Activated CD8-positive, alpha-beta T cell treated with anti-CD3 and anti-CD28 coated beads for 36 hours (primary cell): ENCODE data around the gene TAB2. TPM values are rescaled to one million over a fixed set of nuclear protein-coding genes. Genes with fewer than 3 reads are reported as not detected.

Experiments used
- ATAC-seq: fragments of 200-7000 bp; cut with Tn5 transposase; one replicate; pipeline ENCODE4 v1.10.0; 2021; ENCODE audit warnings: mild to moderate bottlenecking, moderate library complexity
- CTCF ChIA-PET: fragments of 350-600 bp; sonication (Branson Sonifier 250); formaldehyde crosslinking; loops from one replicate; lab custom pipeline; 2021; ENCODE audit warnings: antibody characterized with exemption; lab: Charles Lee
- POLR2A ChIA-PET: fragments of 350-600 bp; sonication (Branson Sonifier 250); formaldehyde crosslinking; loops from one replicate; lab custom pipeline; 2021; ENCODE audit warnings: antibody characterized with exemption; lab: Charles Lee
- DNase-seq: peaks from one replicate; pipeline ENCODE4 v3.0.0-alpha.2; 2020
- H3K27ac Mint-ChIP-seq: one replicate; pipeline ENCODE4 v1.8.0; 2021; ENCODE audit warnings: mild to moderate bottlenecking, mixed read lengths
- H3K27me3 Mint-ChIP-seq: one replicate; pipeline ENCODE4 v1.8.0; 2021; ENCODE audit warnings: mixed read lengths
- H3K36me3 Mint-ChIP-seq: one replicate; pipeline ENCODE4 v1.8.0; 2021; ENCODE audit warnings: low read depth, mixed read lengths
- H3K4me1 Mint-ChIP-seq: one replicate; pipeline ENCODE4 v1.8.0; 2021; ENCODE audit warnings: low read depth, mixed read lengths
- H3K4me3 Mint-ChIP-seq: one replicate; pipeline ENCODE4 v1.8.0; 2021; ENCODE audit warnings: mild to moderate bottlenecking, moderate library complexity, mixed read lengths
- H3K9me3 Mint-ChIP-seq: one replicate; pipeline ENCODE4 v1.8.0; 2021; ENCODE audit warnings: mixed read lengths
- intact Hi-C: fragments of 100-400 bp; cut with micrococcal nuclease; formaldehyde crosslinking; loops from one replicate; pipeline ENCODE4 v1.10.0; 2022
- total RNA-seq, 2 experiments: library from RNA; stranded (reverse); gene quantifications; one replicate each; pipeline ENCODE4 v1.2.3, GENCODE V29; 2021
- TF ChIP-seq, protein P1 (sequence below): fragments of 200-600 bp; IDR thresholded peaks from one replicate; pipeline ENCODE4 v1.8.0; 2022; ENCODE audit warnings: antibody characterized with exemption, mild to moderate bottlenecking

Gene TAB2
- total RNA-seq, 2 experiments from 2014 or later = 64.8 to 69.1 TPM

DNA sequence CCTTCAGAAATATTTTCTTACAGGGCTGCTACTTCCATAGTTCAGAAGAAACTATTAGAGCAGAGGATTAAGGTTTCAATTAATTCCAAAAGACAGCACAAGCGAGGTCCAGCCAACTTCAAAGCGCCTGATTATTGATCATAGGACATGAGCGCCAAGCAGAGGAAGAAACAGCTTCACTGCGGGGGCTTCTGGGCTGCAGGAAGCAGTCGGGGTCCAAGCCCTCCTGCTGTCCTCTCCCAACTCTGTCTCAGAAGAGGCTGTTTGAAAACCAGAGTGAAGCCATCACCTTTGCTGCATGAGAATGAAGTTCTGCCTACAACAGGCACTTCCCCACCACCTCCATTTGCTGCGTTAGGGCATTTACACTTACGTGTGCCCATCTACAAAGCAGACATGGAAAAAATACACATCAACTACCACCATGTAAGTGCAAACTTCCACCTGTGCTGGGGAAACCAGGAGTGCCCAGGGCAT is 106.5 kb downstream of the TAB2 start:
- ATAC-seq = no peak
- Mint-ChIP-seq H3K4me1 (peaks cover 8% of the 10 kb centered on the region), H3K9me3 (no peaks in the 10 kb centered on the region), H3K36me3 (no peaks in the 10 kb centered on the region), H3K27me3 (no peaks in the 10 kb centered on the region), H3K27ac (no peak overlapping the region), H3K4me3 (no peak overlapping the region)
- DNase-seq = no peak
- ChIA-PET POLR2A (interaction anchor here (1.2 kb wide), 2 partner anchors 9 to 292 kb away, joined by 3 read pairs; no protein-coding TSS in a partner anchor), CTCF (interaction anchor here (1.0 to 8.9 kb wide), 6 partner anchors 8 to 395 kb away, joined by 3 to 62 read pairs (median 4); no protein-coding TSS in a partner anchor)
- TF ChIP-seq, protein P1, sequence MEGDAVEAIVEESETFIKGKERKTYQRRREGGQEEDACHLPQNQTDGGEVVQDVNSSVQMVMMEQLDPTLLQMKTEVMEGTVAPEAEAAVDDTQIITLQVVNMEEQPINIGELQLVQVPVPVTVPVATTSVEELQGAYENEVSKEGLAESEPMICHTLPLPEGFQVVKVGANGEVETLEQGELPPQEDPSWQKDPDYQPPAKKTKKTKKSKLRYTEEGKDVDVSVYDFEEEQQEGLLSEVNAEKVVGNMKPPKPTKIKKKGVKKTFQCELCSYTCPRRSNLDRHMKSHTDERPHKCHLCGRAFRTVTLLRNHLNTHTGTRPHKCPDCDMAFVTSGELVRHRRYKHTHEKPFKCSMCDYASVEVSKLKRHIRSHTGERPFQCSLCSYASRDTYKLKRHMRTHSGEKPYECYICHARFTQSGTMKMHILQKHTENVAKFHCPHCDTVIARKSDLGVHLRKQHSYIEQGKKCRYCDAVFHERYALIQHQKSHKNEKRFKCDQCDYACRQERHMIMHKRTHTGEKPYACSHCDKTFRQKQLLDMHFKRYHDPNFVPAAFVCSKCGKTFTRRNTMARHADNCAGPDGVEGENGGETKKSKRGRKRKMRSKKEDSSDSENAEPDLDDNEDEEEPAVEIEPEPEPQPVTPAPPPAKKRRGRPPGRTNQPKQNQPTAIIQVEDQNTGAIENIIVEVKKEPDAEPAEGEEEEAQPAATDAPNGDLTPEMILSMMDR = no peak
- intact Hi-C loops = no loop called here

DNA sequence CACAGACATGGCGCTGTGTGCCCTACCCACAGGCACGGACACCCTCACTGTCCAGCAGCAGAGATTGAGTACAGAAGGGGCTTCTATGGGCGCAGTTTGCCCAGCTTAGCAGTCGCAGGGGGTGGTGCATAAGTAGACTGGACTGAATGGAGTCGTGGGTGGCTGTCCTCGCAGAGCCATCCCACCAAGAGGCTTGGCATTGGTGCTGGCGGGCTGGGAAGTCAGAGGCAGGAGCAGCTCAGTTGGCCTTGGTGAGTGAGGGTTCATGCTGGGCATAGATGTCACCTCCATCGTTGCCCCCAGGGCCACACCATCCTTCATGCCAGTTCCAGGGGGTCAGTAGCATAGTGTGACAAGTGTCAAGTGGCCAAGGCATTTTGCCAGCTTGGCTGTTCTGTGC is 107.7 kb downstream of the TAB2 start:
- ChIA-PET CTCF (interaction anchor here (1.5 to 1.9 kb wide), 2 partner anchors 92 to 343 kb away, joined by 4 read pairs; no protein-coding TSS in a partner anchor), POLR2A (interaction anchor here (0.6 kb wide), 1 partner anchor 30 kb away, joined by 3 read pairs; no protein-coding TSS in a partner anchor)
- no peaks in the 10 kb centered on the region for H3K36me3 Mint-ChIP-seq
- H3K4me3 Mint-ChIP-seq = no peak overlapping the region
- no peaks in the 10 kb centered on the region for H3K27me3 Mint-ChIP-seq
- no peaks in the 10 kb centered on the region for H3K9me3 Mint-ChIP-seq
- DNase-seq (no peak), ATAC-seq (no peak)
- intact Hi-C loops = no loop called here
- TF ChIP-seq, protein P1 = no peak
- no peak overlapping the region for H3K27ac Mint-ChIP-seq
- peaks cover 4% of the 10 kb centered on the region for H3K4me1 Mint-ChIP-seq

DNA sequence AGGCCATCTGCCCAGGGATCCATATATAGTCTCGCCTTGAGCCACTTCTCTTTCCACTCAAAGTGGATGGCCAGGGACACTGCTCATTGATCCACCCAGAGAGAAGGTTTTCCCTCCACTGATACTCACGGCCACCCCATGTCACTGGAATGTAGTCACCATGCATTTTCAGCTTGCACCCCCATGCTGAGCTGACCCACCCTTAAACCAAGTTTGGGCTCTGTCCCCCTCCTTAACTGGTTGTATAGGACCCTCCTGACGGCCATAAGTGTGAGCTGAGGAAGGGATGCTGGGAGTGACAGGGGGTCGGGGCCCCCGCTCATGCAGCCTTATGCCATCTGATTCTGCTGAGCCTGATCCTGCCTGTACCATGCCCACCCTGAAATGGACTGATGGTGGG is 108.2 kb downstream of the TAB2 start:
- Mint-ChIP-seq H3K4me3 (no peak overlapping the region), H3K9me3 (no peaks in the 10 kb centered on the region), H3K36me3 (no peaks in the 10 kb centered on the region), H3K27ac (no peak overlapping the region), H3K4me1 (no peaks in the 10 kb centered on the region), H3K27me3 (no peaks in the 10 kb centered on the region)
- intact Hi-C loops = no loop called here
- CTCF ChIA-PET = interaction anchor here (1.1 to 1.9 kb wide), 3 partner anchors 21 to 344 kb away, joined by 3 to 4 read pairs (median 4); no protein-coding TSS in a partner anchor
- no peak for ATAC-seq
- POLR2A ChIA-PET = interaction anchor here (0.6 kb wide), 1 partner anchor 29 kb away, joined by 3 read pairs; no protein-coding TSS in a partner anchor
- TF ChIP-seq, protein P1 = no peak
- no peak for DNase-seq

DNA sequence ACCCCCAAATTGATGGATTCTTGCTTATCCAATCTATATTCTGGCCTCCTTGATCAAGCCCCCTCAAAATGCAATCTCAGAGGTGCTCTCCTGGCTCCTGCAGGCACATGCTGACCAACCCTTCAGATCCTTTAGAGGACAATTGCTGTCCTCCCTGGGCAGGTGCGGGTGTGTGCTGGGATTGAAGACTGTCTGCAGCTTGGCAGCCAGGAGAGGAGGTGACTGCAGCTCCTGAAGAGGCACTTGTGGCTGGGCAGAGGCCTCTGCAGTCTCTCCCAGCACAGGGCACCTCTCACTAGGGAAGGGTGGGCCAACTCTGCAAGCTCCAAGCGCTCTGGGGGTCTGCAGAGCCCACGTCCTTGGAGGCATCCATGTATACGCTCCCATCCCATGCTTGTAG is 111.1 kb downstream of the TAB2 start:
- Mint-ChIP-seq H3K27me3 (no peaks in the 10 kb centered on the region), H3K4me3 (no peak overlapping the region), H3K4me1 (peaks cover 4% of the 10 kb centered on the region), H3K36me3 (no peaks in the 10 kb centered on the region), H3K9me3 (no peaks in the 10 kb centered on the region), H3K27ac (no peak overlapping the region)
- intact Hi-C loops = no loop called here
- TF ChIP-seq, protein P1 = no peak
- no peak for DNase-seq
- CTCF ChIA-PET = interaction anchor here (1.0 to 9.5 kb wide), 3 partner anchors 347 to 400 kb away, joined by 3 to 180 read pairs (median 4); no protein-coding TSS in a partner anchor
- POLR2A ChIA-PET = no interaction called here
- ATAC-seq = no peak
